ENCODE measurements around the gene CISD3. TPM values are rescaled to one million over a fixed set of nuclear protein-coding genes. Genes with fewer than 3 reads are reported as not detected.

CISD3 gene
- total and polyA plus RNA-seq, 2 of the 8 experiments (the other 6 are each of a cell fraction or from before 2014, with no cell fraction given), result 9.4 to 11.1 TPM

DNA sequence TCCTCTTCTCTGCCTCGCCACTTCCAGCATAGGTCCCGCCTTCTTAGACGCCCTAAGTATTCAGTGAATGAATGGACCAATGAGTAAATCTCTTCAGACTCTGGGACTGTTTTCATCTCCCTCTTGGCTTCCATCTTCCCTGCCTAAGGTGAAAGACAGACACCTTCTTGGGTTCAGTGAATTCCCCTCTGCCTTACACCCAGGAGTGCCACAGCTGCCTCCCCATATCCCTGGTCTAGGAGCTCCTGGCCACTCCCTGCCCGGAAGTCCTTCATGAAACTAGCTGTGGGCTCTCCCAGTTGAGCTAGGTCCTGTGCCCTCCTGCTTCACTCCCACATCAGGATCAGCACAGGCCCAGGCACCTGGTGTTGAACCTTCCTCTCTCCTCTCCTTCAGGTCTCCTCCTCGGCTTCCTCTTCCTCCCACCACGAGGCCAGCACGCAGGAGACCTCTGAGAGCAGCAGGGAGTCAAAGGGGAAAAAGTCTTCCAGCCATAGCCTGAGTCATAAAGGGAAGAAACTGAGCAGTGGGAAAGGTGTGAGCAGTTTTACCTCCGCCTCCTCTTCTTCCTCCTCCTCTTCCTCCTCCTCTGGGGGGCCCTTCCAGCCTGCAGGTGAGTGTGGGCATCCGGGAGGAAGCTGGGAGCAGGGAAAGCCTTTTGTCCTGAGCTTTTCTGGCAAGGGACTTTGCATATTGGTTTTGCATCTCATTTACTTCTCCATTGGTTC, 14.8 kb upstream of the CISD3 start (continued):
- TF ChIP-seq, protein P1, sequence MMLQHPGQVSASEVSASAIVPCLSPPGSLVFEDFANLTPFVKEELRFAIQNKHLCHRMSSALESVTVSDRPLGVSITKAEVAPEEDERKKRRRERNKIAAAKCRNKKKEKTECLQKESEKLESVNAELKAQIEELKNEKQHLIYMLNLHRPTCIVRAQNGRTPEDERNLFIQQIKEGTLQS (IDR thresholded peaks at IDR 0.05; ENCODE audit: insufficient read depth, low read depth, low read length), result no peak
- TF ChIP-seq SIX5 (IDR thresholded peaks at IDR 0.05; ENCODE audit: low read depth, low read length), result no peak
- no peak for TF ChIP-seq JUND (IDR thresholded peaks at IDR 0.05; ENCODE audit: low read length)
- no peak for TF ChIP-seq KDM4A (IDR thresholded peaks at IDR 0.05; ENCODE audit: low read depth, low read length, severe bottlenecking)
- no peak for TF ChIP-seq YY1 (IDR thresholded peaks at IDR 0.05; ENCODE audit: low read depth, low read length)
- 0 out of 3 replicates have a peak, but pooled peaks of 1 of the 2 experiments have one; percentile 51 for TF ChIP-seq EP300 (IDR thresholded peaks at IDR 0.05; ENCODE audit: borderline replicate concordance in 1 of 2, low read depth in 2 of 2, low read length in 2 of 2)
- TF ChIP-seq CREB1 (IDR thresholded peaks at IDR 0.05), result no peak
- no peak for TF ChIP-seq ZNF274 (IDR thresholded peaks at IDR 0.05; ENCODE audit: borderline replicate concordance, extremely low read depth, low read length)
- no peak for TF ChIP-seq JUN (IDR thresholded peaks at IDR 0.05; ENCODE audit: low read depth, low read length)
- no peak for TF ChIP-seq RNF2 (IDR thresholded peaks at IDR 0.05; ENCODE audit: borderline replicate concordance, low read depth, low read length, missing control alignments, poor library complexity, severe bottlenecking)
- no peak for TF ChIP-seq TBP (IDR thresholded peaks at IDR 0.05; ENCODE audit: low read depth, low read length)
- TF ChIP-seq CTBP2 (IDR thresholded peaks at IDR 0.05; ENCODE audit: borderline replicate concordance, insufficient read depth, insufficient read length, low read length), result no peak
- TF ChIP-seq POLR2AphosphoS5 (IDR thresholded peaks at IDR 0.05; ENCODE audit: low read depth, low read length), result no peak
- no peak for TF ChIP-seq KDM1A (IDR thresholded peaks at IDR 0.05; ENCODE audit: borderline replicate concordance, low read length)
- TF ChIP-seq RBBP5 (IDR thresholded peaks at IDR 0.05; ENCODE audit: borderline replicate concordance, low read depth, low read length), result no peak
- no peak for TF ChIP-seq RAD21 (IDR thresholded peaks at IDR 0.05 in 1 of 2, conservative IDR thresholded peaks at IDR 0.05 in 1 of 2; ENCODE audit: low read depth in 2 of 2, low read length in 2 of 2)

Measured in H1 (cell line).